Parathyroid adenoma (tissue), 2 donors: Measurements from ENCODE around the gene ITGA2B.
"Not testable (repeated sequence)": the region's sequence is repeated elsewhere in the genome, so short reads cannot be mapped to it uniquely, and the experiment has no call there.

Experiments used
- H2AFZ ChIP-seq: fragments of 300-600 bp; sonication (generic); one replicate; pipeline ENCODE4 v1.7.0; 2017; ENCODE audit warnings: antibody characterized with exemption, mild to moderate bottlenecking
- H3K27ac ChIP-seq: fragments of 300-600 bp; sonication (generic); one replicate; pipeline ENCODE4 v1.7.0; 2017
- H3K27me3 ChIP-seq: fragments of 300-600 bp; sonication (generic); one replicate; pipeline ENCODE4 v1.7.0; 2017; ENCODE audit warnings: low read length; ENCODE audit not compliant: control insufficient read depth, insufficient read depth
- H3K36me3 ChIP-seq: fragments of 300-600 bp; sonication (generic); one replicate; pipeline ENCODE4 v1.7.0; 2017; ENCODE audit warnings: low read length; ENCODE audit not compliant: control insufficient read depth, insufficient read depth
- H3K4me1 ChIP-seq: fragments of 300-600 bp; sonication (generic); one replicate; pipeline ENCODE4 v1.7.0; 2017; ENCODE audit warnings: control low read depth
- H3K4me2 ChIP-seq: fragments of 300-600 bp; sonication (generic); one replicate; pipeline ENCODE4 v1.7.0; 2017; ENCODE audit warnings: low read length
- H3K4me3 ChIP-seq: fragments of 300-600 bp; sonication (generic); one replicate; pipeline ENCODE4 v1.7.0; 2017; ENCODE audit warnings: low read depth, low read length
- H3K79me2 ChIP-seq: fragments of 300-600 bp; sonication (generic); one replicate; pipeline ENCODE4 v1.7.0; 2017; ENCODE audit warnings: control low read depth
- H3K9ac ChIP-seq: fragments of 300-600 bp; sonication (generic); one replicate; pipeline ENCODE4 v1.7.0; 2017; ENCODE audit warnings: mild to moderate bottlenecking
- H3K9me3 ChIP-seq: fragments of 300-600 bp; sonication (generic); one replicate; pipeline ENCODE4 v1.7.0; 2017; ENCODE audit warnings: low read length; ENCODE audit not compliant: control insufficient read depth
- CTCF ChIP-seq: fragments of 300-600 bp; sonication (generic); IDR thresholded peaks from one replicate; pipeline ENCODE4 v1.7.0; 2017; ENCODE audit warnings: antibody characterized with exemption, mild to moderate bottlenecking
- donor health status: primary hyperparathyroidism.

ITGA2B gene

GRCh38 chr17:44367231-44367979, 22.0 kb downstream of the ITGA2B start:
- no peaks in the 10 kb centered on the region for H3K27me3 ChIP-seq
- H3K9me3 ChIP-seq, result no peaks in the 10 kb centered on the region
- H3K4me1 ChIP-seq, result peaks cover 16% of the 10 kb centered on the region
- H3K79me2 ChIP-seq, result peaks cover 3% of the 10 kb centered on the region
- peak overlapping the region; percentile 40 for H3K4me3 ChIP-seq
- no peak overlapping the region for H3K9ac ChIP-seq
- H3K4me2 ChIP-seq, result peak overlapping the region; percentile 68
- peak overlapping the region; percentile 76 for H2AFZ ChIP-seq
- peak overlapping the region; percentile 54 for H3K27ac ChIP-seq
- H3K36me3 ChIP-seq, result no peaks in the 10 kb centered on the region
- no peak for TF ChIP-seq CTCF

GRCh38 chr17:44365051-44365450, 24.4 kb downstream of the ITGA2B start:
- H3K4me3 ChIP-seq, H3K9ac ChIP-seq, H3K9me3 ChIP-seq, H3K27me3 ChIP-seq, H3K4me2 ChIP-seq, H3K36me3 ChIP-seq, H2AFZ ChIP-seq, H3K27ac ChIP-seq, H3K79me2 ChIP-seq: not testable (repeated sequence)
- peaks cover 38% of the 10 kb centered on the region for H3K4me1 ChIP-seq

DNA sequence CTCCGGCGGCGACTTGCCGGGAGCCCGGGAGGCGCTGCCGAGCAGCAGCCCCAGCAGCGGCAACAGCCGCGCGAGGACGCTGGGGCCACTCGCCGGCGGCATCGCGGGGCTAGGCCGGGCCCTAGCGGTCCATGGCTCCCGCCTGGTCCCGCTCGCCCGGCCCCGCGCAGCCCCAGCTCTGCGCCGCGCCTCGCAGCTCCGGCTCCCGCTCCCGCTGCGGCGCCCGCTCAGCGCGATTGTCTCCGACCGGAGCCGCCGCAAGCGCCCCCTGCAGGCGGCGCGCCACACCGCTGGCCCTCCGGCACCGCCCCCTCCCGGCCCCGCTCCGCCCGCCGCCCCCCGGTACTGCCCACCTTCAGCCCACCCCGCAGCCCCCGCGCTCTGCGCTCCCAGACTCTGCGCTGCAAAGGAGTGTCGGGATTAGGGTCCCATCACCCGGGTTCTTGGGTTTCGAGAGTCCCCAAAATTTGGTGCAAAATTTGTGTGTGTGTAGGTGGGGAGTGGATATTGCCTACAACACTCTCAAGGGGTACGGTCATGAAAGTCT, 25.8 kb downstream of the ITGA2B start, which contains the start of gene FAM171A2:
FAM171A2 (minus strand) TSS at position 241 of the 547 bp plus-strand sequence; CDS start at position 102, 139 bp downstream.
- H3K4me1 ChIP-seq, result peaks cover 45% of the 10 kb centered on the region
- H3K79me2 ChIP-seq, result peaks cover 9% of the 10 kb centered on the region
- H3K9ac ChIP-seq, result peak within 1 kb of the TSS; percentile 47
- H3K4me3 ChIP-seq, result peak within 1 kb of the TSS; percentile 70
- peak within 1 kb of the TSS; percentile 78 for H3K4me2 ChIP-seq
- peak within 1 kb of the TSS; percentile 93 for H3K27ac ChIP-seq
- no peaks in the 10 kb centered on the region for H3K27me3 ChIP-seq
- H3K36me3 ChIP-seq, result no peaks in the 10 kb centered on the region
- peak within 1 kb of the TSS; percentile 88 for H2AFZ ChIP-seq
- TF ChIP-seq CTCF, result peak; percentile 62
- no peaks in the 10 kb centered on the region for H3K9me3 ChIP-seq

DNA sequence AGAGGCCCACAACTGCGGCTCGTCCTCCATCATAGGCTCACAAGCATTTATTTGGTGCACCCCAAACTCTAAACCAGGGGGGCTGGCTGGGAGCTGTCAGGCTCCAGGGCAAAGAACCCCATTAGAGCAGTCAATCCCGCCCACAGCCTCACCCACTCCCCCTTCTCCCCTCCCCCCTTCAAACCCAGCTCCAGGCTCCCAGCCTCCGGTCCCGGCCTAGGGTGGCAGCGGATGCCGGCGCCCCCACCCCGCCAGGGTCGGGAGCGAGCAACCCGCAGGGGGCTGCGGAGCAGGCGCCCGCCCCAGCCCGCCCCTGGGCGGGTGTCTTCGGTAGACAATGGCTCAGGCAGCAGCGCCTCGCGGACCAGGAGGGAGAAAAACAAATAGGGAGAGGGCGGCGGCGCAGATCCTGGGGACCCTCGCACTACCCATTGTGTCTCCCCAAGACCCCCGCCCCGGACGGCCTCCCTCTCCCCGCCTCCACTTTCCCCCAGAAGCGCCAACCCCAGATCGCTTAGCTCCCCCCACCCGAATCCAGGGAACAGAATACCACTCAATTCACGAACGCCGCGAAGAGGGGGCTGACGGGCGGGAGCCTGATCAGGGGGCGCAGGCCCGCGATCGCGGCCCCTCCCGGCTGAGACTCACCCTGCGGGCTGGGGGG, 26.4 kb downstream of the ITGA2B start:
- Histone ChIP-seq H3K36me3 (no peaks in the 10 kb centered on the region), H2AFZ (peak overlapping the region; percentile 88), H3K27ac (peak overlapping the region; percentile 93), H3K4me3 (peak overlapping the region; percentile 70), H3K79me2 (peaks cover 9% of the 10 kb centered on the region), H3K27me3 (no peaks in the 10 kb centered on the region), H3K4me1 (peaks cover 45% of the 10 kb centered on the region), H3K9me3 (no peaks in the 10 kb centered on the region), H3K9ac (peak overlapping the region; percentile 47), H3K4me2 (peak overlapping the region; percentile 68)
- TF ChIP-seq CTCF, result no peak

DNA sequence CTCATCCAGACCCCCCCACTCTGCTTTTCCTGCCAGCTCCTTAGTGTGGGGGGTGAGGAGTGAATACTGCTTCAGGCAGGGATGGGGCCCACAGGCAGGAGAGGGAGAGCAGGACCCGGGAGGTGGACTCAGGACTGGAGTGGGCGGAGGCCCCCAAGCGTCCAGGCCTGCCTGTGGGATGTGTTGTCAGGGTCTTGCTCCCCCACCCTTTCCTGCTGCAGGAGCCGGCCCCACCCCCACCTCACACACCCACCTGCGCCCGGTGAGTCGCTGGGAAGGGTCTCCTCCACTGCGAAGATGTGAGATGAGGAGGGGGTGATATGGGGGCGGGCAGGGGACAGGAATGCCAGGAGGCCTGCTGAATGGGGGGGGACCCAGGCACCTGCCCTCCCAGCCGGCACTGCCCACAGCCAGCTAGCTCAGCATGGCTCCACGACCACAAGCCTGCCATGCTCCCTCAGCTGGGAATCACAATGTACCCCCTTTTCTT, 26.9 kb downstream of the ITGA2B start:
- peak overlapping the region; percentile 68 for H3K4me2 ChIP-seq
- H2AFZ ChIP-seq, result peak overlapping the region; percentile 88
- H3K9me3 ChIP-seq, result no peaks in the 10 kb centered on the region
- H3K9ac ChIP-seq, result peak overlapping the region; percentile 47
- H3K4me3 ChIP-seq, result peak overlapping the region; percentile 70
- H3K27ac ChIP-seq, result peak overlapping the region; percentile 93
- TF ChIP-seq CTCF, result no peak
- H3K27me3 ChIP-seq, result no peaks in the 10 kb centered on the region
- peaks cover 42% of the 10 kb centered on the region for H3K4me1 ChIP-seq
- peaks cover 9% of the 10 kb centered on the region for H3K79me2 ChIP-seq
- H3K36me3 ChIP-seq, result no peaks in the 10 kb centered on the region
